B cell (primary cell): ENCODE data around the gene COPZ1. TPM values are rescaled to one million over a fixed set of nuclear protein-coding genes. Genes with fewer than 3 reads are reported as not detected.
"Not testable (repeated sequence)": the region's sequence is repeated elsewhere in the genome, so short reads cannot be mapped to it uniquely, and the experiment has no call there.

Experiments
- ATAC-seq: fragments of 200-7000 bp; cut with Tn5 transposase; one replicate; pipeline ENCODE4 v1.10.0; 2021; ENCODE audit warnings: low read depth, mild to moderate bottlenecking, moderate number of reproducible peaks, moderate library complexity
- CTCF ChIA-PET: fragments of 350-600 bp; sonication (Branson Sonifier 250); formaldehyde crosslinking; loops from one replicate; lab custom pipeline; 2021; ENCODE audit warnings: antibody characterized with exemption, inconsistent platforms; lab: Charles Lee
- POLR2A ChIA-PET: fragments of 350-600 bp; sonication (Branson Sonifier 250); formaldehyde crosslinking; loops from one replicate; lab custom pipeline; 2021; ENCODE audit warnings: antibody characterized with exemption; lab: Charles Lee
- DNase-seq: peaks from one replicate; pipeline ENCODE4 v3.0.0; 2013
- H2AFZ ChIP-seq: 2 replicates; pipeline ENCODE4 v1.6.1; 2012; ENCODE audit warnings: mild to moderate bottlenecking, low read depth, low read length; ENCODE audit not compliant: insufficient read depth, poor library complexity, severe bottlenecking
- H3K27ac ChIP-seq, 2 donors: 1 replicate in 1 of 2; 2 replicates in 1 of 2; pipeline ENCODE4 v1.5.1; 2012 to 2013; ENCODE audit warnings: low read length in 2 of 2, mild to moderate bottlenecking in 2 of 2, moderate library complexity in 1 of 2
- H3K27me3 ChIP-seq, 4 experiments: fragments of 200-600 bp in 1 of 4; sonication (generic) in 1 of 4; replicated peaks in 1 of 4; 1 replicate in 2 of 4; 2 replicates in 2 of 4; pipeline versions ENCODE4 v1.6.1 to v1.7.0; 2013 to 2016; ENCODE audit warnings: low read length in 3 of 4, mild to moderate bottlenecking in 2 of 4, mixed read lengths in 1 of 4, moderate library complexity in 1 of 4; ENCODE audit not compliant: insufficient read depth in 4 of 4, control insufficient read depth in 3 of 4; ENCODE audit errors: control extremely low read depth in 1 of 4
- H3K36me3 ChIP-seq, 2 experiments: replicated peaks in 1 of 2; 1 replicate in 1 of 2; 2 replicates in 1 of 2; pipeline versions ENCODE4 v1.6.1 to v1.7.1; 2013; ENCODE audit warnings: low read length in 1 of 2; ENCODE audit not compliant: insufficient read depth in 2 of 2, control insufficient read depth in 1 of 2; ENCODE audit errors: control extremely low read depth in 1 of 2, extremely low read depth in 1 of 2
- H3K4me1 ChIP-seq, 2 donors: fragments of 200-600 bp in 1 of 2; sonication (generic) in 1 of 2; 1 replicate in 1 of 2; 2 replicates in 1 of 2; pipeline versions ENCODE4 v1.5.1 to v1.6.1; 2013 to 2017; ENCODE audit warnings: low read length in 2 of 2; ENCODE audit not compliant: control insufficient read depth in 2 of 2, insufficient read depth in 2 of 2
- H3K4me2 ChIP-seq: replicated peaks from 2 replicates; pipeline ENCODE3; 2012; ENCODE audit warnings: mild to moderate bottlenecking, low read depth, low read length; ENCODE audit not compliant: poor library complexity, severe bottlenecking
- H3K4me3 ChIP-seq, 5 experiments: fragments of 200-600 bp in 1 of 5; sonication (generic) in 1 of 5; 1 replicate in 3 of 5; 2 replicates in 2 of 5; pipeline versions ENCODE4 v1.5.1 to v1.7.0; 2011 to 2016; ENCODE audit warnings: low read length in 4 of 5, mild to moderate bottlenecking in 4 of 5, low read depth in 2 of 5, control low read depth in 1 of 5, moderate library complexity in 1 of 5; ENCODE audit not compliant: insufficient read depth in 1 of 5; ENCODE audit errors: control extremely low read depth in 1 of 5, extremely low read depth in 1 of 5
- H3K79me2 ChIP-seq: fragments of 200-600 bp; sonication (generic); one replicate; pipeline ENCODE4 v1.6.0; 2016; ENCODE audit warnings: low read length; ENCODE audit not compliant: control insufficient read depth, insufficient read depth
- H3K9ac ChIP-seq: fragments of 200-600 bp; sonication (generic); 2 replicates; pipeline ENCODE4 v1.6.1; 2017; ENCODE audit warnings: mild to moderate bottlenecking, low read length, moderate library complexity
- H3K9me3 ChIP-seq, 3 donors: one replicate each; pipeline versions ENCODE4 v1.6.1 to v1.7.1; 2013; ENCODE audit warnings: low read length in 2 of 3; ENCODE audit not compliant: control insufficient read depth in 2 of 3, insufficient read depth in 1 of 3; ENCODE audit errors: control extremely low read depth in 1 of 3
- H4K20me1 ChIP-seq: 2 replicates; pipeline ENCODE4 v1.6.0; 2012; ENCODE audit warnings: mild to moderate bottlenecking, low read length; ENCODE audit not compliant: insufficient read depth, control insufficient read depth, poor library complexity, severe bottlenecking
- H3K27ac Mint-ChIP-seq: one replicate; pipeline ENCODE4 v1.8.0; 2021; ENCODE audit warnings: mixed read lengths
- H3K27me3 Mint-ChIP-seq: one replicate; pipeline ENCODE4 v1.8.0; 2021; ENCODE audit warnings: mixed read lengths
- H3K4me1 Mint-ChIP-seq: one replicate; pipeline ENCODE4 v1.8.0; 2021; ENCODE audit warnings: mixed read lengths
- H3K4me3 Mint-ChIP-seq: one replicate; pipeline ENCODE4 v1.8.0; 2021; ENCODE audit warnings: mixed read lengths
- H3K9me3 Mint-ChIP-seq: one replicate; pipeline ENCODE4 v1.8.0; 2022; ENCODE audit warnings: mixed read lengths; ENCODE audit not compliant: insufficient read depth
- EZH2 ChIP-seq: IDR thresholded peaks from 2 replicates; pipeline ENCODE4 v1.6.1; 2012; ENCODE audit warnings: borderline replicate concordance, low read depth, mild to moderate bottlenecking, moderate library complexity, low read length; ENCODE audit not compliant: insufficient read depth, poor library complexity, severe bottlenecking
- WGBS: methylation state at CpG from one replicate; pipeline ENCODE4 v1.1.5; 2013; ENCODE audit warnings: missing lambda C conversion rate; ENCODE audit not compliant: insufficient coverage; 5-methylcytosine and 5-hydroxymethylcytosine counted together
- intact Hi-C: fragments of 100-400 bp; cut with micrococcal nuclease; formaldehyde crosslinking; loops from one replicate; pipeline ENCODE4 v1.10.0; 2022
- polyA plus RNA-seq: library from polyadenylated mRNA; depleted of rRNA; stranded (reverse); fragments of >200 nt; gene quantifications from 2 replicates; pipeline ENCODE4 v1.2.3, GENCODE V29; 2012
- total RNA-seq, 2 donors: library from RNA; stranded (reverse); fragments of 120-200 nt in 1 of 2; gene quantifications; 1 replicate in 1 of 2; 2 replicates in 1 of 2; pipeline versions ENCODE4 v1.2.3 to v1.2.4, GENCODE V29; 2013 to 2022
- TF ChIP-seq, protein P1 (sequence below): fragments of 200-600 bp; IDR thresholded peaks from one replicate; pipeline ENCODE4 v1.8.0; 2022; ENCODE audit warnings: antibody characterized with exemption, mild to moderate bottlenecking

COPZ1 gene
- total and polyA plus RNA-seq, 2 donors (not counting 1 experiment from before 2014, with no cell fraction given): 54.9 to 72.1 TPM

DNA sequence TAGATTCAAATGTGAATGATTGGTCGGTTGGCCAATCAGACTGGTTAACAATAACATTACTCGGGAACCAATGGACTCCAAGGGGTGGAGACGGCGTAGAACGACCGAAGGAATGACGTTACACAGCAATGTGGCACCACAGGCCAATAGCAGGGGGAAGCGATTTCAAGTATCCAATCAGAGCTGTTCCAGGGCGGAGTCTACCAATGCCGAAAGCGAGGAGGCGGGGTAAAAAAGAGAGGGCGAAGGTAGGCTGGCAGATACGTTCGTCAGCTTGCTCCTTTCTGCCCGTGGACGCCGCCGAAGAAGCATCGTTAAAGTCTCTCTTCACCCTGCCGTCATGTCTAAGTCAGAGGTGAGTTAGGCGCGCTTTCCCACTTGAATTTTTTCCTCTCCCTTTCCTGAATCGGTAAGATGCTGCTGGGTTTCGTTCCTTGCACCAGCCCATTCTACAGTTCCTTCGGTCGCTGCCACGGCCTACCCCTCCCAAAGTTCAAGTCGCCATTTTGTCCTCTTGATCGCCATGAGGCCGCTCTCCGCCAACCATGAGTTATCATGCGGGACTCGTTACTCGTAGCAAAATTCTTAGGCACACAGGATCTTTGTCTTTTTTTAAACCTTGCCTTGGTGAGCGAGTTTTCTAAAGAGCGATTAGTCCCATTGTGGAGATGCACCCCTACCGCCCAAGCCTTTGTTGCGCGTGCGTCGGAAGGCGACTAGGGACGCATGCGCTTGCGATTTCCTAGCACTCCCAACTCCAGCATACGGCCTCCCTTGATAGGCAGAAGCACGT, 44.3 kb upstream of the COPZ1 start, which contains the start of gene HNRNPA1:
Gene HNRNPA1 (plus strand): TSS at position 259 of the 793 bp plus-strand sequence. CDS start 82 bp downstream, at position 341.
- Mint-ChIP-seq H3K4me3 (no peak within 1 kb of the TSS), H3K4me1 (peaks cover 51% of the 10 kb centered on the region), H3K9me3 (no peaks in the 10 kb centered on the region), H3K27ac (no peak within 1 kb of the TSS), H3K27me3 (no peaks in the 10 kb centered on the region)
- DNase-seq: peak; percentile 99
- Histone ChIP-seq H4K20me1 (peaks cover 36% of the 10 kb centered on the region), H3K36me3 (peaks cover 2 to 40% of the 10 kb centered on the region in 2 experiments), H3K4me3 (peak within 1 kb of the TSS; percentile 79 to 99 (median 99)), H3K27me3 (no peaks in the 10 kb centered on the region), H3K9ac (peak within 1 kb of the TSS; percentile 99), H3K27ac (peak within 1 kb of the TSS; percentile 96 to 97), H3K79me2 (peaks cover 64% of the 10 kb centered on the region), H3K4me2 (peak within 1 kb of the TSS; percentile 93), H2AFZ (peak within 1 kb of the TSS; percentile 81), H3K9me3 (no peaks in the 10 kb centered on the region), H3K4me1 (peaks cover 53 to 59% of the 10 kb centered on the region in 2 donors)
- peak; percentile 83 for ATAC-seq
- TF ChIP-seq, protein P1, sequence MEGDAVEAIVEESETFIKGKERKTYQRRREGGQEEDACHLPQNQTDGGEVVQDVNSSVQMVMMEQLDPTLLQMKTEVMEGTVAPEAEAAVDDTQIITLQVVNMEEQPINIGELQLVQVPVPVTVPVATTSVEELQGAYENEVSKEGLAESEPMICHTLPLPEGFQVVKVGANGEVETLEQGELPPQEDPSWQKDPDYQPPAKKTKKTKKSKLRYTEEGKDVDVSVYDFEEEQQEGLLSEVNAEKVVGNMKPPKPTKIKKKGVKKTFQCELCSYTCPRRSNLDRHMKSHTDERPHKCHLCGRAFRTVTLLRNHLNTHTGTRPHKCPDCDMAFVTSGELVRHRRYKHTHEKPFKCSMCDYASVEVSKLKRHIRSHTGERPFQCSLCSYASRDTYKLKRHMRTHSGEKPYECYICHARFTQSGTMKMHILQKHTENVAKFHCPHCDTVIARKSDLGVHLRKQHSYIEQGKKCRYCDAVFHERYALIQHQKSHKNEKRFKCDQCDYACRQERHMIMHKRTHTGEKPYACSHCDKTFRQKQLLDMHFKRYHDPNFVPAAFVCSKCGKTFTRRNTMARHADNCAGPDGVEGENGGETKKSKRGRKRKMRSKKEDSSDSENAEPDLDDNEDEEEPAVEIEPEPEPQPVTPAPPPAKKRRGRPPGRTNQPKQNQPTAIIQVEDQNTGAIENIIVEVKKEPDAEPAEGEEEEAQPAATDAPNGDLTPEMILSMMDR: no peak
- no peak for TF ChIP-seq EZH2
- ChIA-PET CTCF (interaction anchor here (0.5 to 3.3 kb wide), 14 partner anchors 9 to 926 kb away, joined by 3 to 22 read pairs (median 4); partner anchors contain the start of gene COPZ1), POLR2A (interaction anchor here (0.5 to 2.8 kb wide), 16 partner anchors 9 to 1248 kb away, joined by 3 to 23 read pairs (median 5); partner anchors contain the start of genes COPZ1, NFE2 and SP1)
- intact Hi-C loops: loop anchor here (1.0 to 5.0 kb wide), 4 partner anchors 66 to 553 kb away; partner anchors contain the start of genes CALCOCO1 and HOXC8
- WGBS: under 1% methylated on average over 48 of the region's 48 CpGs

DNA sequence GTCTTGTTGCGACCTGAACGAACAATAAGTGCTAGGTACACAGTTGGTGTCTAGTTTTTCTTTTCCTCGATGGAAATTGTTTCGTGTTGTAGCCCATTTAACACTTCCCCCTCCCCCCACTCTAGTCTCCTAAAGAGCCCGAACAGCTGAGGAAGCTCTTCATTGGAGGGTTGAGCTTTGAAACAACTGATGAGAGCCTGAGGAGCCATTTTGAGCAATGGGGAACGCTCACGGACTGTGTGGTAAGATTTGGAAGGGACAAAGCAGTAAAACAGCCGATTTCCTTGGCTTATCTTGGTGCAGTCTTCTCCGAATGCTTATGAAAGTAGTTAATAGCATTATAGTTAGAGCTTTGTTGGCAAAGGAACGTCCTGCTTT, 43.7 kb upstream of the COPZ1 start:
- not testable (repeated sequence) for H3K4me3 Mint-ChIP-seq, H3K27ac Mint-ChIP-seq, ATAC-seq, H3K27me3 ChIP-seq, H3K9me3 Mint-ChIP-seq, H3K9me3 ChIP-seq, DNase-seq, H3K27me3 Mint-ChIP-seq
- peak overlapping the region; percentile 93 for H3K4me2 ChIP-seq
- H3K79me2 ChIP-seq: peaks cover 59% of the 10 kb centered on the region
- peak overlapping the region; percentile 43 for H2AFZ ChIP-seq
- peak overlapping the region; percentile 96 to 97 for H3K27ac ChIP-seq
- 3% methylated on average over 5 of the region's 10 CpGs for WGBS
- CTCF ChIA-PET: interaction anchor here (1.0 to 3.3 kb wide), 7 partner anchors 11 to 79 kb away, joined by 3 to 22 read pairs (median 4); partner anchors contain the start of gene COPZ1
- intact Hi-C loops: loop anchor here (5.0 kb wide), 1 partner anchor 274 kb away; the partner anchor contains the start of gene HOXC8
- peaks cover 58 to 64% of the 10 kb centered on the region in 2 donors for H3K4me1 ChIP-seq
- H4K20me1 ChIP-seq: peaks cover 40% of the 10 kb centered on the region
- H3K4me3 ChIP-seq: peak overlapping the region; percentile 79 to 99 (median 99)
- peak overlapping the region; percentile 99 for H3K9ac ChIP-seq
- H3K36me3 ChIP-seq: peaks cover 2 to 46% of the 10 kb centered on the region in 2 experiments
- POLR2A ChIA-PET: interaction anchor here (0.6 to 2.8 kb wide), 4 partner anchors 11 to 263 kb away, joined by 3 to 23 read pairs (median 6); partner anchors contain the start of gene COPZ1
- peaks cover 52% of the 10 kb centered on the region for H3K4me1 Mint-ChIP-seq

DNA sequence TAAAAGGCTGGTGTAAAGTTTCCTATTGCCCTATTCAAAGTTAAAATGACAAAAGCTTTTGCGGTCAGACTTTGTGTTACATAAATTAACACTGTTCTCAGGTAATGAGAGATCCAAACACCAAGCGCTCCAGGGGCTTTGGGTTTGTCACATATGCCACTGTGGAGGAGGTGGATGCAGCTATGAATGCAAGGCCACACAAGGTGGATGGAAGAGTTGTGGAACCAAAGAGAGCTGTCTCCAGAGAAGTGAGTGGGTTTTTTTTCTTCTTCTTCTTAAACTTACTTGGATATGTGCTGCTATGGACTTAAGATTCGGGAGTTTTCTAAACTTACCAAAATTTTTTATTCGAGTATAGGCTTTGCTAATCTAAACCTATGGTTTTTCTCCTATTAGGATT, 43.2 kb upstream of the COPZ1 start:
- POLR2A ChIA-PET: interaction anchor here (0.6 to 2.8 kb wide), 4 partner anchors 10 to 264 kb away, joined by 3 to 23 read pairs (median 6); partner anchors contain the start of gene COPZ1
- H3K4me3 Mint-ChIP-seq, ATAC-seq, H3K9me3 ChIP-seq, H3K27me3 Mint-ChIP-seq, H3K27me3 ChIP-seq, H3K9me3 Mint-ChIP-seq, H3K27ac Mint-ChIP-seq, H2AFZ ChIP-seq, DNase-seq: not testable (repeated sequence)
- peaks cover 54% of the 10 kb centered on the region for H3K79me2 ChIP-seq
- peaks cover 51% of the 10 kb centered on the region for H3K4me1 Mint-ChIP-seq
- H3K4me2 ChIP-seq: peak overlapping the region; percentile 93
- intact Hi-C loops: loop anchor here (5.0 kb wide), 1 partner anchor 274 kb away; the partner anchor contains the start of gene HOXC8
- H3K27ac ChIP-seq: peak overlapping the region; percentile 96 to 97
- peak overlapping the region; percentile 99 for H3K9ac ChIP-seq
- peaks cover 40% of the 10 kb centered on the region for H4K20me1 ChIP-seq
- H3K4me1 ChIP-seq: peaks cover 58 to 63% of the 10 kb centered on the region in 2 donors
- peaks cover 2 to 50% of the 10 kb centered on the region in 2 experiments for H3K36me3 ChIP-seq
- H3K4me3 ChIP-seq: peak overlapping the region; percentile 79 to 99 (median 99)
- CTCF ChIA-PET: interaction anchor here (1.0 to 3.3 kb wide), 6 partner anchors 11 to 77 kb away, joined by 3 to 22 read pairs (median 6); partner anchors contain the start of gene COPZ1
- no CpG with 5 or more reads among the region's 4 CpGs for WGBS
